HG03103 (cell line): ENCODE data around the gene MUC5B.
"Not testable (repeated sequence)": the region's sequence is repeated elsewhere in the genome, so short reads cannot be mapped to it uniquely, and the experiment has no call there.

ENCODE experiments used
- ATAC-seq: cut with Tn5 transposase; IDR thresholded peaks from one replicate; pipeline ENCODE4 v1.9.1; 2021; ENCODE audit warnings: low read depth; ENCODE audit not compliant: unreplicated experiment

Gene MUC5B

GRCh38 chr11:1242751-1243150 lies 19.9 kb downstream of the MUC5B start:
- not testable (repeated sequence) for ATAC-seq

DNA sequence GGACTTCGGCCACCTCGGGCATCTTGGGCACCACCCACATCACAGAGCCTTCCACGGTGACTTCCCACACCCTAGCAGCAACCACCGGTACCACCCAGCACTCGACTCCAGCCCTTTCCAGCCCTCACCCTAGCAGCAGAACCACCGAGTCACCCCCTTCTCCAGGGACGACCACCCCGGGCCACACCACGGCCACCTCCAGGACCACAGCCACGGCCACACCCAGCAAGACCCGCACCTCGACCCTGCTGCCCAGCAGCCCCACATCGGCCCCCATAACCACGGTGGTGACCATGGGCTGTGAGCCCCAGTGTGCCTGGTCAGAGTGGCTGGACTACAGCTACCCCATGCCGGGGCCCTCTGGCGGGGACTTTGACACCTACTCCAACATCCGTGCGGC lies 20.7 kb downstream of the MUC5B start:
- not testable (repeated sequence) for ATAC-seq

DNA sequence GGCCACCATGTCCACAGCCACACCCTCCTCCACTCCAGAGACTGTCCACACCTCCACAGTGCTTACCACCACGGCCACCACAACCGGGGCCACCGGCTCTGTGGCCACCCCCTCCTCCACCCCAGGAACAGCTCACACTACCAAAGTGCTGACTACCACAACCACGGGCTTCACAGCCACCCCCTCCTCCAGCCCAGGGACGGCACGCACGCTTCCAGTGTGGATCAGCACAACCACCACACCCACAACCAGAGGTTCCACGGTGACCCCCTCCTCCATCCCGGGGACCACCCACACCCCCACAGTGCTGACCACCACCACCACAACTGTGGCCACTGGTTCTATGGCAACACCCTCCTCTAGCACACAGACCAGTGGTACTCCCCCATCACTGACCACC lies 21.7 kb downstream of the MUC5B start:
- not testable (repeated sequence) for ATAC-seq

DNA sequence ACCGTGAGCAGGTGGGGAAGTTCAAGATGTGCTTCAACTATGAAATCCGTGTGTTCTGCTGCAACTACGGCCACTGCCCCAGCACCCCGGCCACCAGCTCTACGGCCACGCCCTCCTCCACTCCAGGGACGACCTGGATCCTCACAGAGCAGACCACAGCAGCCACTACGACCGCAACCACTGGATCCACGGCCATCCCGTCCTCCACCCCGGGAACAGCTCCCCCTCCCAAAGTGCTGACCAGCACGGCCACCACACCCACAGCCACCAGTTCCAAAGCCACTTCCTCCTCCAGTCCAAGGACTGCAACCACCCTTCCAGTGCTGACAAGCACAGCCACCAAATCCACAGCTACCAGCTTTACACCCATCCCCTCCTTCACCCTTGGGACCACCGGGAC lies 22.9 kb downstream of the MUC5B start:
- ATAC-seq: not testable (repeated sequence)

DNA sequence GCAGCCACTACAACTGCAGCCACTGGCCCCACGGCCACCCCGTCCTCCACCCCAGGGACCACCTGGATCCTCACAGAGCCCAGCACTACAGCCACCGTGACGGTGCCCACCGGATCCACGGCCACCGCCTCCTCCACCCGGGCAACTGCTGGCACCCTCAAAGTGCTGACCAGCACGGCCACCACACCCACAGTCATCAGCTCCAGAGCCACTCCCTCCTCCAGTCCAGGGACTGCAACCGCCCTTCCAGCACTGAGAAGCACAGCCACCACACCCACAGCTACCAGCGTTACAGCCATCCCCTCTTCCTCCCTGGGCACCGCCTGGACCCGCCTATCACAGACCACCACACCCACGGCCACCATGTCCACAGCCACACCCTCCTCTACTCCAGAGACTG lies 23.4 kb downstream of the MUC5B start:
- ATAC-seq: not testable (repeated sequence)

GRCh38 chr11:1247026-1247425 lies 24.2 kb downstream of the MUC5B start:
- ATAC-seq: not testable (repeated sequence)

DNA sequence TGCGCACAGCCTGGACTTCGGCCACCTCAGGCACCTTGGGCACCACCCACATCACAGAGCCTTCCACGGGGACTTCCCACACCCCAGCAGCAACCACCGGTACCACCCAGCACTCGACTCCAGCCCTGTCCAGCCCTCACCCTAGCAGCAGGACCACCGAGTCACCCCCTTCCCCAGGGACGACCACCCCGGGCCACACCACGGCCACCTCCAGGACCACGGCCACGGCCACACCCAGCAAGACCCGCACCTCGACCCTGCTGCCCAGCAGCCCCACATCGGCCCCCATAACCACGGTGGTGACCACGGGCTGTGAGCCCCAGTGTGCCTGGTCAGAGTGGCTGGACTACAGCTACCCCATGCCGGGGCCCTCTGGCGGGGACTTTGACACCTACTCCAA lies 26.1 kb downstream of the MUC5B start:
- ATAC-seq: not testable (repeated sequence)

GRCh38 chr11:1250411-1250810 lies 27.5 kb downstream of the MUC5B start:
- ATAC-seq: not testable (repeated sequence)

DNA sequence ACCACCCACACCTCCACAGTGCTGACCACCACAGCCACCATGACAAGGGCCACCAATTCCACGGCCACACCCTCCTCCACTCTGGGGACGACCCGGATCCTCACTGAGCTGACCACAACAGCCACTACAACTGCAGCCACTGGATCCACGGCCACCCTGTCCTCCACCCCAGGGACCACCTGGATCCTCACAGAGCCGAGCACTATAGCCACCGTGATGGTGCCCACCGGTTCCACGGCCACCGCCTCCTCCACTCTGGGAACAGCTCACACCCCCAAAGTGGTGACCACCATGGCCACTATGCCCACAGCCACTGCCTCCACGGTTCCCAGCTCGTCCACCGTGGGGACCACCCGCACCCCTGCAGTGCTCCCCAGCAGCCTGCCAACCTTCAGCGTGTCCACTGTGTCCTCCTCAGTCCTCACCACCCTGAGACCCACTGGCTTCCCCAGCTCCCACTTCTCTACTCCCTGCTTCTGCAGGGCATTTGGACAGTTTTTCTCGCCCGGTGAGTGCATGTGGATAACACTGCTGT lies 28.4 kb downstream of the MUC5B start:
- no peak for ATAC-seq

DNA sequence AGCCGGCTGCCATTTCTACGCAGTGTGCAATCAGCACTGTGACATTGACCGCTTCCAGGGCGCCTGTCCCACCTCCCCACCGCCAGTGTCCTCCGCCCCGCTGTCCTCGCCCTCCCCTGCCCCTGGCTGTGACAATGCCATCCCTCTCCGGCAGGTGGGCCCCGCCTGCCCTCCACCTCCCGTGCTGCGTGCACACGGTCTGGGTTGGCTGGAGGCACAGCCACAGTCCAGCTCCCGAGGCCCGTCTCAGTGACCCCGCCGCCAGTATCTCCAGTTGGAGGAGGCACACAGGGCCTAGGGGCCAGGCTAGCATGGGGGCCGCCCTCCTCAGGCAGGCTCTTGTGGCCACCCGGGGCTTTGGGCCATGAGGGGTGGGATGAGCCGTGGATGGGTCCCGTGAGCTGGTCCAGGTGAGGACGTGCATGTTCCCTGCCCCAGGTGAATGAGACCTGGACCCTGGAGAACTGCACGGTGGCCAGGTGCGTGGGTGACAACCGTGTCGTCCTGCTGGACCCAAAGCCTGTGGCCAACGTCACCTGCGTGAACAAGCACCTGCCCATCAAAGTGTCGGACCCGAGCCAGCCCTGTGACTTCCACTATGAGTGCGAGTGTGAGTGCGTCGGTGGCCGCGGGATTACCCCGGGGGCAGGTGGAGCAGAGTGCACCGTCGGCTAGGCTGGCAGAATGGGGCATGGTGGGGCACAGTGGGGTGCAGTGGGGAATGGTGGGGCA lies 29.7 kb downstream of the MUC5B start:
- ATAC-seq: no peak

DNA sequence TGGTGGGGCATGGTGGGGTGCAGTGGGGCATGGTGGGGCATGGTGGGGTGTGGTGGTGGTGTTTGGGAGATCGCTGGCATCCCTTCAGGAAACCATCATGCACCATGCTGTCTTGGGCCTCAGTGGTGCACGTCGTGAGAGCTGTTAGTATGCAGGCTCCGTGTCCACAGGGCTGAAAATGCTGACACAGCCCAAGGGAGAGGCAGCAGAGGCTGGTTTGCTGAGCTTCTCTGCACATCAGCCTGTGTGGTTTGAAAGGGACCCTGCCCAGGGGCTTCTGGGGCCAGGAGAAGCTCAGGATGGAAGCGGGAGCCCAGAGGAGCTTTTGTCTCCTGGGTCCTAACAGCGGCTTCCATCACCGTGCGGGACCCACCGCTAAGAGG lies 30.2 kb downstream of the MUC5B start:
- ATAC-seq: no peak

DNA sequence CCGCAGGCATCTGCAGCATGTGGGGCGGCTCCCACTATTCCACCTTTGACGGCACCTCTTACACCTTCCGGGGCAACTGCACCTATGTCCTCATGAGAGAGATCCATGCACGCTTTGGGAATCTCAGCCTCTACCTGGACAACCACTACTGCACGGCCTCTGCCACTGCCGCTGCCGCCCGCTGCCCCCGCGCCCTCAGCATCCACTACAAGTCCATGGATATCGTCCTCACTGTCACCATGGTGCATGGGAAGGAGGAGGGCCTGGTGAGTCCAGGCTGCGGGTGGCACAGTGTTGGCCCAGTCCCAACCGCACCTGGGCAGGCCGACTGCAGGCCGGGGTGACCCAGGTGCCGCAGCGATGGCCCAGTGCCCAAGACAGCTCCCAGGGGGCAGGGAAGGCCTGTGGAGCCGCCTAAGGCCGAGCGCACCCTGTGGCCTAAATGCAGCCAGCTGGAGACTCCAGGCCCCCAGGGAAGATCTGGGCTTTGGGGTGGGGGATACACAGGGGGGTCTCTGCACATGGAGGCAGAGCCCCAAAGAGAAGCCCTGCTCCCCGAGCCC lies 31.3 kb downstream of the MUC5B start:
- ATAC-seq: no peak

DNA sequence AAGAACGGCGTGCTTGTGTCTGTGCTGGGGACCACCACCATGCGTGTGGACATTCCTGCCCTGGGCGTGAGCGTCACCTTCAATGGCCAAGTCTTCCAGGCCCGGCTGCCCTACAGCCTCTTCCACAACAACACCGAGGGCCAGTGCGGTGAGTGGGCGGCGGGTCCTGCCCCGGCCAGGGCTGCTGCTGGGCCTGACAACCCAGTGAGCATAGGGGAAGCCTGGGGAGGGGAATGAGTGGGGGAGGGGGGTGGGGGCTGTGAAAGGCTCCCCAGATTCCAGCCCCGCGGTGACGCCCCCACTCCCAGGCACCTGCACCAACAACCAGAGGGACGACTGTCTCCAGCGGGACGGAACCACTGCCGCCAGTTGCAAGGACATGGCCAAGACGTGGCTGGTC lies 31.9 kb downstream of the MUC5B start:
- no peak for ATAC-seq

- ATAC-seq: no peak
These were observed 32.3 kb downstream of the MUC5B start for GRCh38 chr11:1255151-1255550.

GRCh38 chr11:1256257-1257045 lies 33.6 kb downstream of the MUC5B start:
- ATAC-seq: no peak

DNA sequence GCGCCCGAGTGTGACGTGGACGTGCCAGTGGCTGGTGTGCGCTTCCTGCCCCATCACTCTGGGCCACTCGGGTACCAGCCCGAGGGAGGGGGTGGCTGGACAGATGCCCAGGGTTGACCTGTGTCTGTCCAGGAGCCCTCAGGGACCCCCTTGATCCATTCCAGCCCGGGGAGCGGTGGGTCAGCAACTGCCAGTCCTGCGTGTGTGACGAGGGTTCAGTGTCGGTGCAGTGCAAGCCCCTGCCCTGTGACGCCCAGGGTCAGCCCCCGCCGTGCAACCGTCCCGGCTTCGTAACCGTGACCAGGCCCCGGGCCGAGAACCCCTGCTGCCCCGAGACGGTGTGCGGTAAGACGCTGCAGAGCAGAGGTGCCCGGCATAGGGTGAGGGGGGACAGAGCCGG lies 34.5 kb downstream of the MUC5B start:
- ATAC-seq: no peak

GRCh38 chr11:1257916-1258315 lies 35.0 kb downstream of the MUC5B start:
- no peak for ATAC-seq

DNA sequence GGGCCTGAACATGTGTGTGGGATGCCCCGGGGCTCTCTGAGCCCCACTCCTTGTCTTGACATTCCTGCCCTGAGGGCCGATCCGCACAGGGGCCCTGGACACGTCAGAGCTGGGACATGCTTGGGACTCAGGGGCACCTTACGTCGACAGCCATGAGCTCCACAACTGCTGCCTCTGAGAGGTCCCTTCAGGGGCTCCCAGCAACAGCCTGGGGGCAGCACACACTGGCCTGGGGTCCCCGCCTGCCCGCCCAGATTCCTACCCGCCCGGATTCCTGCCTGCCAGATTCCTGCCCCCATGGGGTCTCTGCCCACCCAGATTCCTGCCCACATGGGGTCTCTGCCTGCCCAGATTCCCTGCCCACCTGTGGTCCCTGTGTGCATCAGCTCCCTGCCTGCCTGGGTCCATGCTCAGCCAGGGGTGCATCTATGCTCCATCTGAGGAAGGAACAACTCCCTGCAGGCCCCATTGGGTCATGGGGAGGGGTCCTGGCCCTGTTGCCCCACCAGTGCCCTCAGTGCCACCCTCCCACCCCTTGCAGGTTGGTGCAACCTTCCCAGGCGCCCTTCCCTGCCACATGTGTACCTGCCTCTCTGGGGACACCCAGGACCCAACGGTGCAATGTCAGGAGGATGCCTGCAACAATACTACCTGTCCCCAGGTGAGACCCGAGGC lies 35.7 kb downstream of the MUC5B start:
- ATAC-seq: no peak

GRCh38 chr11:1259076-1259461 lies 36.2 kb downstream of the MUC5B start:
- no peak for ATAC-seq

- no peak for ATAC-seq
These were observed 36.7 kb downstream of the MUC5B start for GRCh38 chr11:1259561-1259960.

DNA sequence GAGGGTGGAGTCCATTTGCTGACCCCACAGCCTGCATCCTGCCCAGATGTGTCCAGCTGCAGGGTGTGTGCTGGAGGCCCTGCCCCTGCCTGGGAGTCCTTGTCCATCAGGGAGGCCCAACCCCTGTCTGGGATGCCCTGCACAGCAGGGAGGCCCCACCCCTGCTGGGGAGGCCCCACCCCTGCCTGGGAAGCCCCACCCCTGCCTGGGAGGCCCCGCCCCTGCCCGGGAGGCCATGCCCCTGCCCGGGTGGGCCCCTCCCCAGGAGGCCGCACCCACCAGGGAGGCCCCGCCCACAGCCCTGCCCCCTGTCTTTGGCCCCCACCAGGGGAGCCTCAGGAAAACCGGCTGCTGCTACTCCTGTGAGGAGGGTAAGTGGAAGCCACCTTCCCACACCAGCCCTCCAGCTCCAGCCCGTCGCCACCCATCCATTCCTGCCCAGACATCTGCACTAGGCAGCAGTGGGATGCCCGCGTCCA lies 37.2 kb downstream of the MUC5B start:
- ATAC-seq: no peak
